PC-3 (cell line): ENCODE data around the gene SLC17A8.

Source experiments
- CTCF ChIP-seq: fragments of 300-600 bp; sonication (generic); conservative IDR thresholded peaks from 2 replicates; pipeline ENCODE4 v1.5.1; 2017; ENCODE audit warnings: antibody characterized with exemption, low read depth, mild to moderate bottlenecking, low read length
- EZH2 ChIP-seq: fragments of 300-600 bp; sonication (generic); IDR thresholded peaks from one replicate; pipeline ENCODE4 v1.6.1; 2017; ENCODE audit warnings: antibody characterized with exemption, mild to moderate bottlenecking, low read length; ENCODE audit not compliant: unreplicated experiment
- EZH2phosphoT487 ChIP-seq: fragments of 300-600 bp; sonication (generic); IDR thresholded peaks from 2 replicates; pipeline ENCODE4 v1.6.1; 2018; ENCODE audit warnings: mild to moderate bottlenecking, antibody characterized with exemption, low read length, borderline replicate concordance

GRCh38 chr12:100381379-100381778 lies 24.5 kb downstream of the SLC17A8 start:
- TF ChIP-seq CTCF (no peak), EZH2 (no peak), EZH2phosphoT487 (no peak)
